H1 (cell line): ENCODE data around the gene FTL. TPM values are rescaled to one million over a fixed set of nuclear protein-coding genes. Genes with fewer than 3 reads are reported as not detected.

ENCODE experiments used
- SAP30 ChIP-seq: fragments of 300-600 bp; sonication (generic); IDR thresholded peaks from 2 replicates; pipeline ENCODE4 v1.7.1; 2012; ENCODE audit warnings: low read length, moderate library complexity, mild to moderate bottlenecking, inconsistent platforms; ENCODE audit not compliant: insufficient read depth, insufficient replicate concordance
- SIX5 ChIP-seq: IDR thresholded peaks from 2 replicates; pipeline ENCODE4 v1.6.1; 2011; ENCODE audit warnings: mild to moderate bottlenecking, low read depth, low read length
- polyA plus RNA-seq, 7 experiments: library from polyadenylated mRNA; depleted of rRNA in 3 of 7; stranded (reverse) in 5 of 7; unstranded in 2 of 7; fragments of >200 nt in 5 of 7; fragments of 200-250 nt in 2 of 7; gene quantifications; 1 replicate in 5 of 7; 2 replicates in 1 of 7; 4 replicates in 1 of 7; pipeline versions ENCODE4 v1.2.1 to v1.2.3, GENCODE V29; 2011 to 2013; ENCODE audit warnings: missing spikeins in 2 of 7, mixed read lengths in 2 of 7
- total RNA-seq: library from RNA; stranded (reverse); fragmentation: NEBNext Ultra II Directional; extraction: Animal tissue kit (Norgen Biotek cat#: 25700); gene quantifications from 2 replicates; pipeline ENCODE4 v1.2.1, GENCODE V29; 2021

The FTL gene
- total and polyA plus RNA-seq, 2 of the 8 experiments (the other 6 are each of a cell fraction or from before 2014, with no cell fraction given) = 1,751 to 2,427 TPM

DNA sequence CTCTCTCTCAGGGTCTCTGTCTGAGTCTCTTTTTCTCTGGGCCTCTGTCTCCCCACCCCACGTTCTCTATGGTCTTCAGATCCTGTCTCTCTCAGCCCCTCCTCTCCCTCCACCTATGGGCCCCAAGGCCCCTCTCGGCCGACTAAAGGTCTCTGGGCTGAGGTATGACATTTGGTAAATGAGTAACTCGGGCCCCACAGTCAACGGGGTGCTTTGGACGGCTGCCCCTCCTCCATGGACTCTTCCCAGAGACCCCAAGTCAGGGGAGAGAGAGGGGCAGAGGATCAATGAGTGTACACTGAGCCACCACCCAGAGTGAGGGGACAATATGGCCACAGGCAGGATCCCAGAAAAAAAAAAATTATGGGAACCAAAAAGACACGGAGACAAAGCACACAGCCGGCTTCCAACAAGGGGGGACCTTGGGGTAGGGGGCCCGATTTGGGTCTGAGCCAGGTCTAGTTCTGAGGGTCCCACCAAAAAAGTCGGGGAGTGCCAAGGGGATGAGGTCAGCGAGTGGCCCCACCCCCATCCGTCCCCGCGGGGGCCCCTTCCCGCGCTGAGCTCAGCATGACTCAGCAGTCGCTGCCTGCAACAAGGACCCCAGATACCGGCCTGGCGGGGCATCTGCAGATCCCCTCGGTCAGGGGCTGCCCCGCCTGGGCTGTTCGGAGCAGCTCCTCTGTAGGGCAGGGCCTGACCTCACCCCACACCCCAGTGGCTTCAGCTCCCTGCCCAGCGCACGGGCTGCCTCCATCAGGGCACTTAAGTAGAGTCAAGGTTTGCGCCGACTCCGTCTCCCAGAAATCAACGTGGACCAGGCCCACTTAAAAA, 1.5 kb upstream of the FTL start (continued):
- TF ChIP-seq SAP30 = no peak
- no peak for TF ChIP-seq SIX5
